ENCODE results near the gene AOPEP. TPM values are rescaled to one million over a fixed set of nuclear protein-coding genes. Genes with fewer than 3 reads are reported as not detected.

The AOPEP gene
- polyA plus RNA-seq, 4 donors: 23.5 to 54.6 (median 50.4) TPM

GRCh38 chr9:95071450-95071849, 345.0 kb downstream of the AOPEP start:
- no peak for DNase-seq (ENCODE audit: low read depth in 4 of 4, low spot score in 3 of 4)

- no peak for DNase-seq (ENCODE audit: low read depth in 4 of 4, low spot score in 3 of 4)
Measured at GRCh38 chr9:95071925-95072324, 345.4 kb downstream of the AOPEP start.

GRCh38 chr9:95073042-95073607, 346.6 kb downstream of the AOPEP start:
- DNase-seq (ENCODE audit: low read depth in 4 of 4, low spot score in 3 of 4): no peak

GRCh38 chr9:95073918-95074317, 347.4 kb downstream of the AOPEP start:
- DNase-seq (ENCODE audit: low read depth in 4 of 4, low spot score in 3 of 4): no peak

GRCh38 chr9:95074632-95075031, 348.1 kb downstream of the AOPEP start:
- DNase-seq (ENCODE audit: low read depth in 4 of 4, low spot score in 3 of 4): no peak

- DNase-seq (ENCODE audit: low read depth in 4 of 4, low spot score in 3 of 4): no peak
Measured at GRCh38 chr9:95075700-95076099, 349.2 kb downstream of the AOPEP start.

GRCh38 chr9:95076696-95077052, 350.2 kb downstream of the AOPEP start:
- no peak for DNase-seq (ENCODE audit: low read depth in 4 of 4, low spot score in 3 of 4)

- no peak for DNase-seq (ENCODE audit: low read depth in 4 of 4, low spot score in 3 of 4)
Measured at GRCh38 chr9:95077053-95077765, 350.7 kb downstream of the AOPEP start.

- DNase-seq (ENCODE audit: low read depth in 4 of 4, low spot score in 3 of 4): no peak
Measured at GRCh38 chr9:95077766-95078370, 351.4 kb downstream of the AOPEP start.

GRCh38 chr9:95078511-95078910, 352.0 kb downstream of the AOPEP start:
- DNase-seq (ENCODE audit: low read depth in 4 of 4, low spot score in 3 of 4): no peak

- DNase-seq (ENCODE audit: low read depth in 4 of 4, low spot score in 3 of 4): no peak
Measured at GRCh38 chr9:95078939-95079338, 352.4 kb downstream of the AOPEP start.

GRCh38 chr9:95079461-95079860, 353.0 kb downstream of the AOPEP start:
- no peak for DNase-seq (ENCODE audit: low read depth in 4 of 4, low spot score in 3 of 4)

GRCh38 chr9:95080961-95081647, 354.6 kb downstream of the AOPEP start:
- no peak for DNase-seq (ENCODE audit: low read depth in 4 of 4, low spot score in 3 of 4)

- no peak for DNase-seq (ENCODE audit: low read depth in 4 of 4, low spot score in 3 of 4)
Measured at GRCh38 chr9:95081998-95082397, 355.5 kb downstream of the AOPEP start.

- DNase-seq (ENCODE audit: low read depth in 4 of 4, low spot score in 3 of 4): no peak
Measured at GRCh38 chr9:95082401-95083084, 356.0 kb downstream of the AOPEP start.

- DNase-seq (ENCODE audit: low read depth in 4 of 4, low spot score in 3 of 4): no peak
Measured at GRCh38 chr9:95083086-95083768, 356.7 kb downstream of the AOPEP start.

- no peak for DNase-seq (ENCODE audit: low read depth in 4 of 4, low spot score in 3 of 4)
Measured at GRCh38 chr9:95084254-95084934, 357.9 kb downstream of the AOPEP start.

- DNase-seq (ENCODE audit: low read depth in 4 of 4, low spot score in 3 of 4): no peak
Measured at GRCh38 chr9:95085036-95085770, 358.7 kb downstream of the AOPEP start.

GRCh38 chr9:95085861-95086563, 359.5 kb downstream of the AOPEP start:
- no peak for DNase-seq (ENCODE audit: low read depth in 4 of 4, low spot score in 3 of 4)

All from left renal pelvis (tissue), 4 donors.